B cell (primary cell): ENCODE results near the gene TMEM120B. TPM values are rescaled to one million over a fixed set of nuclear protein-coding genes. Genes with fewer than 3 reads are reported as not detected.

Experiments
- ATAC-seq: fragments of 200-7000 bp; cut with Tn5 transposase; one replicate; pipeline ENCODE4 v1.10.0; 2021; ENCODE audit warnings: low read depth, mild to moderate bottlenecking, moderate number of reproducible peaks, moderate library complexity
- CTCF ChIA-PET: fragments of 350-600 bp; sonication (Branson Sonifier 250); formaldehyde crosslinking; loops from one replicate; lab custom pipeline; 2021; ENCODE audit warnings: antibody characterized with exemption, inconsistent platforms; lab: Charles Lee
- POLR2A ChIA-PET: fragments of 350-600 bp; sonication (Branson Sonifier 250); formaldehyde crosslinking; loops from one replicate; lab custom pipeline; 2021; ENCODE audit warnings: antibody characterized with exemption; lab: Charles Lee
- DNase-seq: peaks from one replicate; pipeline ENCODE4 v3.0.0; 2013
- H2AFZ ChIP-seq: 2 replicates; pipeline ENCODE4 v1.6.1; 2012; ENCODE audit warnings: mild to moderate bottlenecking, low read depth, low read length; ENCODE audit not compliant: insufficient read depth, poor library complexity, severe bottlenecking
- H3K27ac ChIP-seq, 2 donors: 1 replicate in 1 of 2; 2 replicates in 1 of 2; pipeline ENCODE4 v1.5.1; 2012 to 2013; ENCODE audit warnings: low read length in 2 of 2, mild to moderate bottlenecking in 2 of 2, moderate library complexity in 1 of 2
- H3K27me3 ChIP-seq, 4 experiments: fragments of 200-600 bp in 1 of 4; sonication (generic) in 1 of 4; replicated peaks in 1 of 4; 1 replicate in 2 of 4; 2 replicates in 2 of 4; pipeline versions ENCODE4 v1.6.1 to v1.7.0; 2013 to 2016; ENCODE audit warnings: low read length in 3 of 4, mild to moderate bottlenecking in 2 of 4, mixed read lengths in 1 of 4, moderate library complexity in 1 of 4; ENCODE audit not compliant: insufficient read depth in 4 of 4, control insufficient read depth in 3 of 4; ENCODE audit errors: control extremely low read depth in 1 of 4
- H3K36me3 ChIP-seq, 2 experiments: replicated peaks in 1 of 2; 1 replicate in 1 of 2; 2 replicates in 1 of 2; pipeline versions ENCODE4 v1.6.1 to v1.7.1; 2013; ENCODE audit warnings: low read length in 1 of 2; ENCODE audit not compliant: insufficient read depth in 2 of 2, control insufficient read depth in 1 of 2; ENCODE audit errors: control extremely low read depth in 1 of 2, extremely low read depth in 1 of 2
- H3K4me1 ChIP-seq, 2 donors: fragments of 200-600 bp in 1 of 2; sonication (generic) in 1 of 2; 1 replicate in 1 of 2; 2 replicates in 1 of 2; pipeline versions ENCODE4 v1.5.1 to v1.6.1; 2013 to 2017; ENCODE audit warnings: low read length in 2 of 2; ENCODE audit not compliant: control insufficient read depth in 2 of 2, insufficient read depth in 2 of 2
- H3K4me2 ChIP-seq: replicated peaks from 2 replicates; pipeline ENCODE3; 2012; ENCODE audit warnings: mild to moderate bottlenecking, low read depth, low read length; ENCODE audit not compliant: poor library complexity, severe bottlenecking
- H3K4me3 ChIP-seq, 5 experiments: fragments of 200-600 bp in 1 of 5; sonication (generic) in 1 of 5; 1 replicate in 3 of 5; 2 replicates in 2 of 5; pipeline versions ENCODE4 v1.5.1 to v1.7.0; 2011 to 2016; ENCODE audit warnings: low read length in 4 of 5, mild to moderate bottlenecking in 4 of 5, low read depth in 2 of 5, control low read depth in 1 of 5, moderate library complexity in 1 of 5; ENCODE audit not compliant: insufficient read depth in 1 of 5; ENCODE audit errors: control extremely low read depth in 1 of 5, extremely low read depth in 1 of 5
- H3K79me2 ChIP-seq: fragments of 200-600 bp; sonication (generic); one replicate; pipeline ENCODE4 v1.6.0; 2016; ENCODE audit warnings: low read length; ENCODE audit not compliant: control insufficient read depth, insufficient read depth
- H3K9ac ChIP-seq: fragments of 200-600 bp; sonication (generic); 2 replicates; pipeline ENCODE4 v1.6.1; 2017; ENCODE audit warnings: mild to moderate bottlenecking, low read length, moderate library complexity
- H3K9me3 ChIP-seq, 3 donors: one replicate each; pipeline versions ENCODE4 v1.6.1 to v1.7.1; 2013; ENCODE audit warnings: low read length in 2 of 3; ENCODE audit not compliant: control insufficient read depth in 2 of 3, insufficient read depth in 1 of 3; ENCODE audit errors: control extremely low read depth in 1 of 3
- H4K20me1 ChIP-seq: 2 replicates; pipeline ENCODE4 v1.6.0; 2012; ENCODE audit warnings: mild to moderate bottlenecking, low read length; ENCODE audit not compliant: insufficient read depth, control insufficient read depth, poor library complexity, severe bottlenecking
- H3K27ac Mint-ChIP-seq: one replicate; pipeline ENCODE4 v1.8.0; 2021; ENCODE audit warnings: mixed read lengths
- H3K27me3 Mint-ChIP-seq: one replicate; pipeline ENCODE4 v1.8.0; 2021; ENCODE audit warnings: mixed read lengths
- H3K4me1 Mint-ChIP-seq: one replicate; pipeline ENCODE4 v1.8.0; 2021; ENCODE audit warnings: mixed read lengths
- H3K4me3 Mint-ChIP-seq: one replicate; pipeline ENCODE4 v1.8.0; 2021; ENCODE audit warnings: mixed read lengths
- H3K9me3 Mint-ChIP-seq: one replicate; pipeline ENCODE4 v1.8.0; 2022; ENCODE audit warnings: mixed read lengths; ENCODE audit not compliant: insufficient read depth
- EZH2 ChIP-seq: IDR thresholded peaks from 2 replicates; pipeline ENCODE4 v1.6.1; 2012; ENCODE audit warnings: borderline replicate concordance, low read depth, mild to moderate bottlenecking, moderate library complexity, low read length; ENCODE audit not compliant: insufficient read depth, poor library complexity, severe bottlenecking
- WGBS: methylation state at CpG from one replicate; pipeline ENCODE4 v1.1.5; 2013; ENCODE audit warnings: missing lambda C conversion rate; ENCODE audit not compliant: insufficient coverage; 5-methylcytosine and 5-hydroxymethylcytosine counted together
- intact Hi-C: fragments of 100-400 bp; cut with micrococcal nuclease; formaldehyde crosslinking; loops from one replicate; pipeline ENCODE4 v1.10.0; 2022
- polyA plus RNA-seq: library from polyadenylated mRNA; depleted of rRNA; stranded (reverse); fragments of >200 nt; gene quantifications from 2 replicates; pipeline ENCODE4 v1.2.3, GENCODE V29; 2012
- total RNA-seq, 2 donors: library from RNA; stranded (reverse); fragments of 120-200 nt in 1 of 2; gene quantifications; 1 replicate in 1 of 2; 2 replicates in 1 of 2; pipeline versions ENCODE4 v1.2.3 to v1.2.4, GENCODE V29; 2013 to 2022
- TF ChIP-seq, protein P1 (sequence below): fragments of 200-600 bp; IDR thresholded peaks from one replicate; pipeline ENCODE4 v1.8.0; 2022; ENCODE audit warnings: antibody characterized with exemption, mild to moderate bottlenecking

TMEM120B gene
- total and polyA plus RNA-seq, 2 donors (not counting 1 experiment from before 2014, with no cell fraction given) = 9.2 to 9.7 TPM

DNA sequence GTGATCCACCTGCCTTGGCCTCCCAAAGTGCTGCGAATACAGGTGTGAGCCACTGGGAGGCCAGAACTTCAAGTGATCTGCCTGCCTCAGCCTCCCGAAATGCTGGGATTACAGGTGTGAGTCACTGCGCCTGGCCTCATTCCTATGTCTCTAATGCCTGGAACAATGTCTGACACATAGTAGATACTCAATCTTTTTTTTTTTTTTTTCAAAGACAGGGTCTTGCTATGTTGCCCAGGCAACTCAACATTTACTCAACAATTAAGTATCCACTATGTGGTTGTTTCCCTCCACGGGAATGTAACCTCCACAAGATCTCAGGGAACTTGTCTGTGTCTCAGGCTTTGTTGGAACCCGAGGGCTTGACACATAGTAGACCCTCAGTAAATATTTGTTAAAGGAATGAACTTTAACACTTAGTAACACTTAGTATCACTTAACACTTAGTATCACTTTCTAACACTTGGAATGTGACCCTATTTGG, 3.0 kb upstream of the TMEM120B start:
- DNase-seq (no peak), ATAC-seq (no peak)
- no peaks in the 10 kb centered on the region for H4K20me1 ChIP-seq
- no peak overlapping the region for H2AFZ ChIP-seq
- CTCF ChIA-PET = interaction anchor here (1.2 to 5.1 kb wide), 3 partner anchors 64 to 102 kb away, joined by 4 to 60 read pairs (median 4); partner anchors contain the start of gene RHOF
- no peak for TF ChIP-seq EZH2
- TF ChIP-seq, protein P1, sequence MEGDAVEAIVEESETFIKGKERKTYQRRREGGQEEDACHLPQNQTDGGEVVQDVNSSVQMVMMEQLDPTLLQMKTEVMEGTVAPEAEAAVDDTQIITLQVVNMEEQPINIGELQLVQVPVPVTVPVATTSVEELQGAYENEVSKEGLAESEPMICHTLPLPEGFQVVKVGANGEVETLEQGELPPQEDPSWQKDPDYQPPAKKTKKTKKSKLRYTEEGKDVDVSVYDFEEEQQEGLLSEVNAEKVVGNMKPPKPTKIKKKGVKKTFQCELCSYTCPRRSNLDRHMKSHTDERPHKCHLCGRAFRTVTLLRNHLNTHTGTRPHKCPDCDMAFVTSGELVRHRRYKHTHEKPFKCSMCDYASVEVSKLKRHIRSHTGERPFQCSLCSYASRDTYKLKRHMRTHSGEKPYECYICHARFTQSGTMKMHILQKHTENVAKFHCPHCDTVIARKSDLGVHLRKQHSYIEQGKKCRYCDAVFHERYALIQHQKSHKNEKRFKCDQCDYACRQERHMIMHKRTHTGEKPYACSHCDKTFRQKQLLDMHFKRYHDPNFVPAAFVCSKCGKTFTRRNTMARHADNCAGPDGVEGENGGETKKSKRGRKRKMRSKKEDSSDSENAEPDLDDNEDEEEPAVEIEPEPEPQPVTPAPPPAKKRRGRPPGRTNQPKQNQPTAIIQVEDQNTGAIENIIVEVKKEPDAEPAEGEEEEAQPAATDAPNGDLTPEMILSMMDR = no peak
- POLR2A ChIA-PET = no interaction called here
- intact Hi-C loops = no loop called here
- H3K9me3 ChIP-seq = peaks cover 0 to 5% (median 0%) of the 10 kb centered on the region in 3 donors
- no peaks in the 10 kb centered on the region for H3K27me3 ChIP-seq
- no peak overlapping the region for H3K4me3 ChIP-seq
- H3K9me3 Mint-ChIP-seq = no peaks in the 10 kb centered on the region
- peaks cover 25% of the 10 kb centered on the region for H3K4me1 Mint-ChIP-seq
- peaks cover 8% of the 10 kb centered on the region for H3K79me2 ChIP-seq
- H3K9ac ChIP-seq = no peak overlapping the region
- H3K4me3 Mint-ChIP-seq = no peak overlapping the region
- no peak overlapping the region for H3K27ac ChIP-seq
- no peaks in the 10 kb centered on the region for H3K27me3 Mint-ChIP-seq
- H3K4me1 ChIP-seq = peaks cover 22 to 28% of the 10 kb centered on the region in 2 donors
- no peak overlapping the region for H3K27ac Mint-ChIP-seq
- H3K36me3 ChIP-seq = no peaks in the 10 kb centered on the region
- 97% methylated on average over 3 of the region's 5 CpGs for WGBS
- no peak overlapping the region for H3K4me2 ChIP-seq
